HepG2 (cell line): ENCODE measurements around the gene EIF4E1B. TPM values are rescaled to one million over a fixed set of nuclear protein-coding genes. Genes with fewer than 3 reads are reported as not detected.

ENCODE experiments used
- ATAC-seq: fragments of 200-7000 bp; cut with Tn5 transposase; 3 replicates; pipeline ENCODE4 v1.9.1; 2020; ENCODE audit warnings: mild to moderate bottlenecking, moderate library complexity
- BruUV-seq: library from RNA; stranded (reverse); fragments of 400-500 nt; replicated peaks from 2 replicates; lab custom pipeline; 2021; lab: Mats Ljungman, UMichigan
- CTCF ChIA-PET: fragments of 300-600 bp; formaldehyde crosslinking; extraction: SDS; loops from one replicate; lab custom pipeline; 2021; ENCODE audit warnings: low total read pairs, inconsistent platforms, low intra/inter-chr PET ratio; lab: Yijun Ruan, JAX
- POLR2A ChIA-PET: fragments of 350-600 bp; sonication (Branson Sonifier 250); formaldehyde crosslinking; loops from one replicate; lab custom pipeline; 2020; ENCODE audit warnings: antibody characterized with exemption, inconsistent platforms; lab: Yijun Ruan, JAX
- DNase-seq: peaks from one replicate; pipeline ENCODE4 v3.0.0-alpha.2; 2015; ENCODE audit warnings: low spot score
- FAIRE-seq: peaks from 3 replicates; lab custom pipeline; 2011; peaks lifted over from hg19 to GRCh38; lab: Jason Lieb, UNC
- H2AFZ ChIP-seq: one replicate; pipeline ENCODE4 v1.6.1; 2011; ENCODE audit warnings: low read length, inconsistent platforms
- H3K27ac ChIP-seq: fragments of 300-600 bp; 3 replicates; pipeline ENCODE4 v1.8.0; 2011; ENCODE audit warnings: mixed run types, mild to moderate bottlenecking, mixed read lengths, low read length, inconsistent platforms; ENCODE audit not compliant: insufficient read depth; ENCODE audit errors: extremely low read length
- H3K27me3 ChIP-seq, 2 experiments: fragments of 200-600 bp in 1 of 2; 2 replicates in 1 of 2; 3 replicates in 1 of 2; pipeline versions ENCODE4 v1.6.0 to v1.8.0; 2011; ENCODE audit warnings: low read length in 2 of 2, mild to moderate bottlenecking in 2 of 2, moderate library complexity in 2 of 2, inconsistent platforms in 1 of 2; ENCODE audit not compliant: insufficient read depth in 2 of 2, control insufficient read depth in 1 of 2
- H3K36me3 ChIP-seq, 2 experiments: fragments of 200-600 bp in 1 of 2; replicated peaks in 1 of 2; 2 replicates in 1 of 2; 3 replicates in 1 of 2; pipeline versions ENCODE4 v1.5.1 to v1.8.0; 2011; ENCODE audit warnings: low read length in 2 of 2, inconsistent platforms in 1 of 2; ENCODE audit not compliant: insufficient read depth in 2 of 2, control insufficient read depth in 1 of 2
- H3K4me1 ChIP-seq: 2 replicates; pipeline ENCODE4 v1.5.1; 2012; ENCODE audit warnings: low read length, inconsistent platforms; ENCODE audit not compliant: insufficient read depth
- H3K4me2 ChIP-seq: 2 replicates; pipeline ENCODE4 v1.6.0; 2011; ENCODE audit warnings: low read depth, low read length, inconsistent platforms
- H3K4me3 ChIP-seq, 3 experiments: fragments of 200-600 bp in 1 of 3; sonication (generic), shearing (Covaris generic) in 1 of 3; replicated peaks in 1 of 3; 2 replicates each; pipeline ENCODE4 v1.5.1; 2011 to 2016; ENCODE audit warnings: low read length in 3 of 3, inconsistent platforms in 2 of 3, low read depth in 2 of 3, mild to moderate bottlenecking in 2 of 3, control low read depth in 1 of 3, mixed read lengths in 1 of 3; ENCODE audit not compliant: insufficient read depth in 1 of 3
- H3K79me2 ChIP-seq: one replicate; pipeline ENCODE4 v1.6.1; 2011; ENCODE audit warnings: low read length, inconsistent platforms; ENCODE audit not compliant: insufficient read depth
- H3K9ac ChIP-seq: 2 replicates; pipeline ENCODE4 v1.6.0; 2011; ENCODE audit warnings: mild to moderate bottlenecking, low read depth, low read length, inconsistent platforms; ENCODE audit not compliant: insufficient read depth
- H3K9me3 ChIP-seq: 2 replicates; pipeline ENCODE4 v1.5.1; 2012; ENCODE audit warnings: mild to moderate bottlenecking, low read length
- H4K20me1 ChIP-seq: 2 replicates; pipeline ENCODE4 v1.6.0; 2011; ENCODE audit warnings: inconsistent platforms, mild to moderate bottlenecking, low read length, moderate library complexity; ENCODE audit not compliant: insufficient read depth
- CEBPB ChIP-seq: IDR thresholded peaks from 2 replicates; pipeline ENCODE4 v1.6.1; 2011; ENCODE audit warnings: low read depth, low read length, improper control_type of control experiment, borderline replicate concordance
- SIN3B ChIP-seq: fragments of 150-350 bp; IDR thresholded peaks from 2 replicates; pipeline ENCODE4 v1.6.1; 2014; ENCODE audit warnings: low read length
- SNRNP70 ChIP-seq: fragments of 200-400 bp; formaldehyde crosslinking; IDR thresholded peaks from 2 replicates; pipeline ENCODE4 v1.6.1; 2017; ENCODE audit warnings: mild to moderate bottlenecking, low read depth, low read length, moderate library complexity
- SP5 ChIP-seq: IDR thresholded peaks from 2 replicates; pipeline ENCODE4 v1.6.1; 2016; ENCODE audit warnings: low read depth, borderline replicate concordance
- XBP1 ChIP-seq: sonication (generic); formaldehyde crosslinking; IDR thresholded peaks from 2 replicates; pipeline ENCODE4 v1.5.0; 2020; ENCODE audit warnings: missing genetic modification reagents
- WGBS: methylation state at CpG from one replicate; pipeline ENCODE4 v1.1.6; 2017; ENCODE audit warnings: low lambda C conversion rate; 5-methylcytosine and 5-hydroxymethylcytosine counted together
- in situ Hi-C: cut with HindIII; loops from 2 replicates; pipeline ENCODE4 v1.10.0; 2017; ENCODE audit warnings: low pct_unique_long_range_greater_than_20kb; ENCODE audit not compliant: extremely low pct_ligation_motif_present
- intact Hi-C: fragments of 100-400 bp; cut with micrococcal nuclease; formaldehyde crosslinking; loops from one replicate; pipeline ENCODE4 v1.10.0; 2022; ENCODE audit not compliant: unreplicated experiment
- polyA plus RNA-seq, 8 experiments: library from polyadenylated mRNA; depleted of rRNA in 3 of 8; stranded (reverse) in 7 of 8; unstranded in 1 of 8; fragments of >200 nt; fragmentation: Illumina TruSeq in 4 of 8; extraction: Trizol in 4 of 8; gene quantifications; 2 replicates each; pipeline versions ENCODE4 v1.2.1 to v1.2.3, GENCODE V29; 2011 to 2016; ENCODE audit warnings: low read depth in 4 of 8, missing spikeins in 1 of 8, mixed read lengths in 1 of 8; ENCODE audit not compliant: insufficient read depth in 1 of 8
- total RNA-seq, 5 experiments: library from RNA; depleted of rRNA; stranded (reverse); fragments of >200 nt; fragmentation: Illumina TruSeq; extraction: Trizol; gene quantifications; 2 replicates each; pipeline ENCODE4 v1.2.3, GENCODE V29; 2016; ENCODE audit warnings: low read depth in 1 of 5
- TF ChIP-seq, protein P1 (sequence below): sonication (generic); formaldehyde crosslinking; IDR thresholded peaks from 2 replicates; pipeline ENCODE4 v1.8.1; 2023; ENCODE audit warnings: missing genetic modification reagents, mild to moderate bottlenecking, borderline replicate concordance
- TF ChIP-seq, protein P2 (sequence below): IDR thresholded peaks from 2 replicates; pipeline ENCODE4 v1.6.1; 2016; ENCODE audit warnings: low read depth, control low read depth
- TF ChIP-seq, protein P3 (sequence below): sonication (generic); formaldehyde crosslinking; IDR thresholded peaks from 2 replicates; pipeline ENCODE4 v1.5.0; 2020; ENCODE audit warnings: missing genetic modification reagents

EIF4E1B gene
- total and polyA plus RNA-seq, 2 of the 13 experiments (the other 11 are each of a cell fraction or from before 2014, with no cell fraction given), result not detected

DNA sequence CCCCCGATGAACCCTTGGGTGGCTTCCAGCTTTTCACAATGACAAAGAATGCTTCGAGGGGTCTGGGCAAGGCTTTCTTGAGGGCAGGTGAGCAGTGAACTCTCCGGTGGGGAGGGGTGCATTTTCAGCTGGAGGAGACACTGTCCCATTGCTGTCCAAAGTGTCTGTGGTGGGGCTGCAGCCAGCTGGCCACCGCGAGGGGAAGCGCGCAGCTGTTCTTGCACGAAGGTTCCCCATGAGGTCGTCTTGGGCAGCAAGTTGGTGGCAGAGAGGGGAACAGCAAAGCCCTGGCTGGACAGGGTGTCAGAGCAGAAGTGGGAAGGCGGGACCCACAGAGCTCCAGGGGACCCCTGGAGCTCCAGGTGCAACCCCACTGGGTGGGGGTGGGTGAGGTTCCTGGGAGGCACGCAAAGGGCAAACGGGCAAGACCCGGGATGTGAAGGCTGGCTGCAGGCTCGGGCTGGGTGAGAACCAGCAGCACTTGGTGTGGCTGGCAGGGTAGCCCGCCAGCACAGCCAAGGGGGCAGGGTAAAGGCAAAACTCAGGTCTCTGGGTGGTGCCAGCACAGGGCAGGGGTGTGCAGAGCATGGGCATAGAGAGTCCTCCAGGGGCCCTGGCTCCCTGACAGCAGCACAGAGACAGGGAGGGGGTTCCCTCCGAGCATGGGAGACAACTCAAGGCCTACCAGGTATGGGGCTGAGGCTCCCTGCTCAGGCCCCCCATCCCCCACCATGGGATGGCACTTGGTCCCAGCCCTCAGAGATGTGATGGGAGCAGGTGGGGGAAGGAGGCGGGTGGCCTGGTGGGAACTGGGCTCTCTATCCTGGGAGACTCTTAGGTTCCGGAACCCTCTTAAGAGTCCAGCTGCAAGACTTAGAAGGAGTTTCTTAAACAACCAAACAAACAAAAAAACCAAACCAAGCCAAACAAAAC, 43.4 kb downstream of the EIF4E1B start (continued):
- no peak for TF ChIP-seq SP5 (CRISPR knock-in tag)
- TF ChIP-seq, protein P1, sequence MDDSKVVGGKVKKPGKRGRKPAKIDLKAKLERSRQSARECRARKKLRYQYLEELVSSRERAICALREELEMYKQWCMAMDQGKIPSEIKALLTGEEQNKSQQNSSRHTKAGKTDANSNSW (CRISPR knock-in tag), result no peak
- TF ChIP-seq, protein P2, sequence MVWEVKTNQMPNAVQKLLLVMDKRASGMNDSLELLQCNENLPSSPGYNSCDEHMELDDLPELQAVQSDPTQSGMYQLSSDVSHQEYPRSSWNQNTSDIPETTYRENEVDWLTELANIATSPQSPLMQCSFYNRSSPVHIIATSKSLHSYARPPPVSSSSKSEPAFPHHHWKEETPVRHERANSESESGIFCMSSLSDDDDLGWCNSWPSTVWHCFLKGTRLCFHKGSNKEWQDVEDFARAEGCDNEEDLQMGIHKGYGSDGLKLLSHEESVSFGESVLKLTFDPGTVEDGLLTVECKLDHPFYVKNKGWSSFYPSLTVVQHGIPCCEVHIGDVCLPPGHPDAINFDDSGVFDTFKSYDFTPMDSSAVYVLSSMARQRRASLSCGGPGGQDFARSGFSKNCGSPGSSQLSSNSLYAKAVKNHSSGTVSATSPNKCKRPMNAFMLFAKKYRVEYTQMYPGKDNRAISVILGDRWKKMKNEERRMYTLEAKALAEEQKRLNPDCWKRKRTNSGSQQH, result no peak

DNA sequence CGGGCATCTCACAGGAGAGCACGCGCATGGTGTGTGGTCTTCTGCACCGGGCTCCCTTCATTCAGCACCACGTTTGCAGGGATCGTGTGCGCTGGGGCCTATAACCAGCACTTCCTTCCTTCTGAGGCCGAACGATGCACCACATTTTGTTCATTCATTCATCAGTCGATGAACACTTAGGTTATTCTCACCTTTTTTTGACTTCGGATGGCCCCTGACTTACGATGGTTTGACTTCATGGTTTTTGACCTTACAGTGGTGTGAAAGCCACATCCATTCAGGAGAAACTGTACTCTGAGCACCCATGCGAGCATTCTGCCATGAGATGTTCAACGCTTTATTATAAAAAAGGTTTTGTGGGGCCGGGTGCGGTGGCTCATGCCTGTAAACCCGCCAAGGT, 44.3 kb downstream of the EIF4E1B start:
- WGBS, result 59% methylated on average over 17 of the region's 17 CpGs
- in situ Hi-C loops (no loop called here), intact Hi-C loops (no loop called here)
- Histone ChIP-seq H3K9ac (no peak overlapping the region), H4K20me1 (no peaks in the 10 kb centered on the region), H3K36me3 (no peaks in the 10 kb centered on the region), H3K4me3 (no peak overlapping the region), H3K79me2 (no peaks in the 10 kb centered on the region), H3K4me1 (peaks cover 39% of the 10 kb centered on the region)
- BruUV-seq, result no TSS peak
- no peak for DNase-seq
- CTCF ChIA-PET, result no interaction called here
- TF ChIP-seq CEBPB (no peak), SIN3B (no peak), SNRNP70 (no peak), XBP1 (CRISPR knock-in tag) (no peak)
- TF ChIP-seq, protein P3, sequence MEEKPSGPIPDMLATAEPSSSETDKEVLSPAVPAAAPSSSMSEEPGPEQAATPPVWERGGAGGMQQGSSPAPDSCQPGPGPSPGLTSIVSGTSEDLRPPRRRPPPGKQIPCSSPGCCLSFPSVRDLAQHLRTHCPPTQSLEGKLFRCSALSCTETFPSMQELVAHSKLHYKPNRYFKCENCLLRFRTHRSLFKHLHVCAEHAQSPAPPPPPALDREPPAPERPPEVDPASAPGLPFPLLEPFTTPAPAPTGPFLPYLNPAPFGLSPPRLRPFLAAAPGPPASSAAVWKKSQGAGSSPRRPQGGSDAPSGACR (CRISPR knock-in tag), result no peak
- TF ChIP-seq, all 625 proteins: peak for 0
- POLR2A ChIA-PET, result no interaction called here
- Histone ChIP-seq H3K27ac (no peak overlapping the region), H2AFZ (no peak overlapping the region), H3K27me3 (peaks cover 0 to 4% of the 10 kb centered on the region in 2 experiments; a peak in 3 of 5 replicates), H3K4me2 (no peak overlapping the region), H3K9me3 (no peaks in the 10 kb centered on the region)
- no peak for FAIRE-seq
- no peak for ATAC-seq
